GM18520 (cell line): Measurements from ENCODE around the gene MIOX.

ENCODE experiments used
- ATAC-seq: cut with Tn5 transposase; IDR thresholded peaks from one replicate; pipeline ENCODE4 v1.9.1; 2021; ENCODE audit not compliant: unreplicated experiment

MIOX gene

DNA sequence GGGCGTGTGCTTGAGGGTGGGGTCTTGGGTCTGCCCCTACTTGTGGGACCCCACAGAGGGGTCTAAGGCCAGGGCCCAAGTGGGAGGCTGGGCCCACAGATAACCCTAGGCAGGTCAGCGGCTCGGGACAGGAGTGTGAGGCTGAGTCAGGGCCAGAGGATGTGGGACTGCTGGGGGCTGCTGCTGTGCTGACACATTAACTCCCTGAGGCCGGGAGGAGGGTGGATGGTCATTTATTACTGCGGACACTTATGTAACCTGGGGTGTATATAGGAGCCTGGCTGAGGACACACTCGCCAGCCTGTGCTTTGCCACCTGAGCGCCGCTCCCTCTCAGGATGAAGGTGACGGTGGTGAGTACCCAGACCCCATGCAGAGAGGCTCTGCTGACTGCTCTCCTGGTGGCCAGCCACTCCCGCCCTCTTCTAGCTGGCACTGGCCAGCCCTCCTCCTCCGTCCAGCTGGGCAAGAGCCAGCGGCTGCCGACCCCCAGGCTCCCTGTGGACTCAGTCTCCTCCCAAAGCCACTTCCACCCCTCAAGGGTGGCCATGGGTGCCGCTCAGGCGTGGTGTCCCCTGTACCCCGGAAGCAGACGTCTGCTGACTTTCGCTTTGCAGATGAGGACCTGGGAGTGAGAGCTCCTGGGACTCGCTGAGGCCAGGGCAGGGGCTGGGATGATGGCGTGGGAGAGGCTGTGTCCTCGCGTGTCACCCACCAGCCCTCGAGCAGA is at the start of gene MIOX:
Gene MIOX, plus strand, starts transcription at position 299 of the 729 bp plus-strand sequence. Its CDS starts 39 bp downstream, at position 338.
- no peak for ATAC-seq

DNA sequence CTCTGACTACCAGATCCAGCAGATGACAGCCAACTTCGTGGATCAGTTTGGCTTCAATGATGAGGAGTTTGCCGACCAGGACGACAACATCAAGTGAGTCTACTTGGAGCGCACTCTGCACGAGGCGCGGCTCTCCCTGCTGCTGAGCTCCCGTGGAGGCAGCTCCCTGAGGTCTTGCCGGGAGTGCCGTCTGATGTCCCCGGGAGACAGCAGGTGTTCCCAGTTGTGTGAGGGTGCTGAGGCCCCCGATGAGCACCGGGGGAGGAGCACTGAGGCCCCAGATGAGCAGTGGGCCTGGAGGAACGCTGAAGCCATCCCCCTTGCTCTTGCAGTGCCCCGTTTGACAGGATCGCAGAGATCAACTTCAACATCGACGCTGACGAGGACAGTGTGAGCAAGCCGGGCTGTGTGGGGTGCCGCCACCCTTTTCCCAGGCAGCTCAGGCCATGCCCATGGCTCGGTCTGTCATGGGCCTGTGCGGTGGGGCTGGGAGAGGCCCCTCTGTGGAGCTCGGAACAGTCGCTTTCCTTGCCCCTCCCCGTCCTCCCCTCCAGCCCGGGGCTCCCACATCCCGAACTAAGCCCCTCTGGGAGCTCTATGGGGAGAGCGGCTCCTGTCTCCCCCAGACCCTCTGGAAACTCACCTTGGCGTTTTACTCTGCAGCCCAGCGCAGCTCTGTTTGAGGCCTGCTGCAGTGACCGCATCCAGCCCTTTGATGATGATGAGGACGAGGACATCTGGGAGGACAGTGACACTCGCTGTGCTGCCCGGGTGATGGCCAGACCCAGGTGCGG is 49.0 kb upstream of the MIOX start:
- ATAC-seq, result no peak

DNA sequence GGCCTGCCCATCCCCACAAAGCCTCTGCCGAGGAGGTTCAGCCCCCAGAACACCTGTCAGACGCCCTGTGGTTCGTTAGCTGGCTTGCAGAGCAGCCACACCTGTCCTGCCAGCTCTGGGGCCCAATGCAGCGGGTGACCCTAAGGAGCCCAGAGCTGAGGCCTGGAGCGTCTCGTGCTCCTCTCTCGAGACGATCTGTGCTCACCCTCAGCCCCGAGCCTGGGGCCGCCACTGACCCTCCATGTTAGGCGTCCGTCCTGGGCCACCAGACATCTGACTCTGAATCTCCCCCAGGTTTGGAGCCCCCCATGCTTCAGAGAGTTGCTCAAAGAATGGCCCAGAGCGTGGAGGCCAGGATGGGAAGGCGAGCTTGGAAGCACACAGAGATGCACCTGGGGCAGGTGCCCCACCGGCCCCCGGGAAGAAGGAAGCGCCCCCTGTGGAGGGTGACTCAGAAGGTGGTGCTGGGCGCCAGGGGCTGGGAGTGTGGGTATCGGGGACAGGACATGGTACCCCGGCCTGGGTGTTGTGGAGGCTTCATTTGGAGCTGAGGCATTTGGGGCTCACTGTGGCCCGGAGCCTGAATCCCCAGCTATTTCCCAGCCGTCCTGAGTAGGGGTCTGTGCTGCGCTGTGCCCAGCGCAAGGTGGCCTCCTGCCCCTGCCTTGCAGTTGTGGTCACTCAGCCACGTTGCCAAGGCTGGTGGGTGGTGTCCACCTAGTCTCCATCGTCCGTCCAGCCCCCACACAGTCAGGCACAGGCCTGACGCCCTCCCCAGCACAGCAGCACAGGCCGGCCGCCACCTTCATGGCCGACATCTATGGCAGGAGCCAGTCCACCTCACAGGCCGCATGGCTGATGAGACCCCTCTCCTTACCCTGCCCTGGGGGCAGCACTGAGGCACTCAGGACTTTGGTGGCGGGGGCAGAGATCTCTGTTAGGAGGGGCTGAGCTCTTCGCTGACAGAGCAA is 48.1 kb upstream of the MIOX start:
- no peak for ATAC-seq

DNA sequence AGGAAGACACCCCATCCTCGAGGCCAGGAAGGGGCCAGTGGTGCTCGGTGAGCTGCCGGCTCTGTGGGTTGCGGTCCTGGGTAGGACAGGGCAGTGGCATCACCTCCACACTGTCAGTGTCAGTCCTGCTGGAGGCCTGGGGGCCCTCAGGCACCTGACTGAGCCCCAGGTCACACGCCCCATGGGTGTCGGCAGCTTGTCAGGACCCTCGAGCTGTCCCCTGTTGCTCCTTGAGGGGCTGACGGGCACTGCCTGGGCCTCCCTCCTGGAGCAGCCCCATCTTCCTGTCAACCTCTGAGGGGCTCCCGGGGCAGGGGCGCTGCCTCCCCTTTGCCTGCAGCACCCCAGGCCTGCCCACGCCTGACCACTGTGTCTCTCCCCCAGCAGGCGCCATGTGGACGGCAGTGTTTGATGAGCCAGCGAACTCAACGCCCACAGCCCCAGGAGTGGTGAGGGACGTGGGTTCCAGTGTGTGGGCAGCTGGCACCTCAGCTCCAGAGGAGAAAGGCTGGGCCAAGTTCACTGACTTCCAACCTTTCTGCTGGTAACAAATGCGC is 47.3 kb upstream of the MIOX start:
- ATAC-seq, result no peak

DNA sequence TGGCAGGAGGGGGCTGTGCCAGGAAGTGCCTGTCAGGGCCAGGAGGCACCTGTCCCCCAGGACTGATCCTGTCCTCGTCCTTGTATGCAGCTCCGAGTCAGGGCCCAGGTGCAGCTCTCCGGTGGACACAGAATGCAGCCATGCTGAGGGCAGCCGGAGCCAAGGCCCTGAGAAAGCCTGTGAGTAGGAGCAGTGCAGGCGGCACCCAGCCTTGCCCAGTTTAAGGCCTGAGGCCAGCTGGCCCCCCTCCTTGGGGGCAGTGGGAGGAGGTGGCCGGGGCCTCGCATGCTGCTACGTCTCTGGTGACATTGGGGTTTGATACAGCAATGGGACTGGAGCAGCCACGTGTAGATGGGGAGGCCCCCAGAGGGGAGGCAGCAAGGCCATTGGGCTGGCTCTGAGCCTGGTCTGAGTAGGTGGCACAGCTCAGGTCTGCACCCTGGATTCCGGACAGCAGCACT is 46.8 kb upstream of the MIOX start:
- no peak for ATAC-seq

DNA sequence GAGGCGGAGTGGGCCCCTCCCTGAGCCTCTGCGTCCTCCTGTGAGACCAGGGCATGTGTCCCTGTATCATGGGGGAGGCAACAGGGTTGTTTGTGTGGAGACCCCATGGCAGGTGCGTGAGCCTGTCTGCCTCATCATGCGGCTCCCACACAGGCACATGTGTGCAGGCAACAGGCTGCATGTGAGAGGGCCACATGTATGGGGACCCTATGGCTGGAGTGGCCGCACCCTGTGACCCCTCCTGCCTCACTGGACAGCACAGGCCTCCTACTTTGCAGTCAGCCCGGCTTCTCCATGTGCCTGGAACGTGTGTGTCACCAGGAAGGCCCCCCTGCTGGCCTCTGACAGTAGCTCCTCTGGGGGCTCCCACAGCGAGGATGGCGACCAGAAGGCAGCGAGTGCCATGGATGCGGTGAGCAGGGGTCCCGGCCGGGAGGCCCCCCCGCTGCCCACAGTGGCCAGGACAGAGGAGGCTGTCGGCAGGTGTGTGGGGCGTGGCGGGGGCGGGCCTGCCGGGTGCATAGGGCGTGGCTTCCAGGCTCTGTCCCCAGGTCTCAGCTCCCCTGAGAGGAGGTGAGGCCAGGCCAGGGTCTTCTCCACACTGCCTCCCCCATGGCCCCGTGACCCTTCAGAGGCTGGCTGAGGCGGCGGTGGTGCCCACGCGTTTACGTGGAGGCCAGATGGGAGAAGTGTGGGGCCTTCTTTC is 46.0 kb upstream of the MIOX start:
- ATAC-seq, result no peak

DNA sequence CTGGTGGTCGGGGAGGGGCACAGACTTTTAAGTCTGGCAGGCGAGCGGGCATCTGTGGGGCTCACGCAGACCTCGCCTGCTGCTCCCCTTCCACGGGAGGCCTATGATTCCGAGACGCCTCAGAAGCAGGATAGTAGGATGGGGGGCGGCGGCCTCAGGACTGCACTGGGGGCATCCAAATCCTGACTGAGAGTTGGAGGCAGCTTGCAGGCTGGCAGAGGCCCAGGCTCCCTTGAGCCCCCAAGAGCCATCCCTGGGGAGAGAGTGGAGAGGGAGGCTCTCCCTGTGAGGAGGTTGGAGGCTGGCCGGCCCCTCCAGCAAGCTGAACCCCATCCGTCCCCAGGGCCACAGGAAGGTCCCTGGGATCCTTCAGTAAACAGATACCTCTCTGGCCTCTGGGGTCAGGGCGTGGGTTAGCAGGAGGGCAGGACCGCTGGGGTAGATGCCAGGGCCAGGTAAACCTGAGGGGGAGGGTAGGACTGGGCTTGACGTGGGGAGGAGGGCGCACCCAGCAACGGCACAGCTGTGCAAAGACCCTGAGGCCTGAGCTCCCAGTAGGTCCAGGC is 45.1 kb upstream of the MIOX start:
- no peak for ATAC-seq

DNA sequence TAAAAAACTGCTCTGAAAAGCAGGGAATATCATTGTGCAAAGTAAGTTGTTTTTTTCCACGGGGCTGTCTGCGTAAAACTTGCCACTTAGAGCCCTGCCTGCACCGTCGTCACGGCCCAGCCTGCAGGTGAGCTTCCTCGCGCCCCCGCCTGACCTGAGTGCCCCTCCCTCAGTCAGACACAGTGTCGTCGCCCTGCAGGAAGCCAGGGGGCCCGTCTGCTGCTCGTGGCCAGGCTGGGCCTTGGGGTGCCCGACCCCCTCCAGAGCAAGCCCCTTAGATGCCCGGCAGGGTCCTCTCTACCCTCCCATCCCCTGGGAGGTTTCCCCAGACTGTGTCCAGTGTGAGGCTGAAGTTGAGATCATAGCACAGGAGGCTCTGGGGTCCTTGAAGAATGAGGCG is 43.5 kb upstream of the MIOX start:
- ATAC-seq, result no peak

DNA sequence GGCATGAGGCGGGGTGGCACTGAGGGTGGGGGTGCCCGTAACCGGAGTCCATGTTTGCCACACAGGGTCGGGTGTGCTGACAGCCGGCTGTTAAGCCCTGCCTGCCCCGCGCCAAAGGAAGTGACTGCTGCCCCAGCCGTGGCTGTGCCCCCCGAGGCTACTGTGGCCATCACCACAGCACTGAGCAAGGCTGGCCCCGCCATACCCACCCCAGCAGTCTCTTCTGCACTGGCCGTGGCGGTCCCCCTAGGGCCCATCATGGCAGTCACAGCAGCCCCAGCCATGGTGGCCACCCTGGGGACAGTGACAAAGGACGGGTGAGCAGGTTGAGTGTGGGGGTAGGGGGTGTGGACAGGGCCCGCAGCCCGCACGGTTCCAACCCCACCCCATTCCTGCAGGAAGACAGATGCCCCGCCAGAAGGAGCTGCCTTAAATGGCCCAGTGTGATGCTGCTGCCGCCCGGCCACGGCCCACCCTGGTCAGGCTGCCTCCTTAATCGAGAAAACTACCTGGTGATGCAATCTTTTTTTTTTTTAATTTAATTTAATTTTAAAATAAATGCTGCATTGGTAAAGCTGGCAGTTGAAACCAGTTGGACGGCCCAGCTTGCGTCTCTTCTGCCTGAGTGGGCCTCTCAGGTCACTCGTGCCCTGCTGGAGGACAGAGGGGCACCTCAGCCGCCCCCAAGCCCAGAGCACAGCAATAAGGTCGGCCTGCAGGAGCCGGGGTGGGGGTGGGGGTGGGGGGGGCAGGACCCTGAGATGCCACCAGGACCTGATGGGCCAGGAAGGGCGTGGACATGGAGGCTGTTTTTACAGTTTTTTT is 42.6 kb upstream of the MIOX start:
- no peak for ATAC-seq

DNA sequence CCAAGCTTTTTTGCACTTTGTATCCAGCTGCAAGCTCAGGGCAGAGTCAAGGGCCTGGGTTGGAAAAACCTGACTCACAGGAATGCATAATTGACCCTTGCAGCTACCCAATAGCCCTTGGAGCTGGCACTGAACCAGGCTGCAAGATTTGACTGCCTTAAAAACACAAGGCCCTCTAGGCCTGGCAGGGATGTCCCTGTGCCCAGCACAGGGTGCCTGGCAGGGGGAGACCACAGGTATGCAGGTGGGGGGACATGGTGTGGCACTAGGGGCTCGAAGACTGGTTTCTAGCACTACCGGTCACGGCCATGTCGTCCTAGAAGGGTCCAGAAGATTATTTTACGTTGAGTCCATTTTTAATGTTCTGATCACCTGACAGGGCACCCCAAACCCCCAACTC is 42.0 kb upstream of the MIOX start:
- no peak for ATAC-seq

DNA sequence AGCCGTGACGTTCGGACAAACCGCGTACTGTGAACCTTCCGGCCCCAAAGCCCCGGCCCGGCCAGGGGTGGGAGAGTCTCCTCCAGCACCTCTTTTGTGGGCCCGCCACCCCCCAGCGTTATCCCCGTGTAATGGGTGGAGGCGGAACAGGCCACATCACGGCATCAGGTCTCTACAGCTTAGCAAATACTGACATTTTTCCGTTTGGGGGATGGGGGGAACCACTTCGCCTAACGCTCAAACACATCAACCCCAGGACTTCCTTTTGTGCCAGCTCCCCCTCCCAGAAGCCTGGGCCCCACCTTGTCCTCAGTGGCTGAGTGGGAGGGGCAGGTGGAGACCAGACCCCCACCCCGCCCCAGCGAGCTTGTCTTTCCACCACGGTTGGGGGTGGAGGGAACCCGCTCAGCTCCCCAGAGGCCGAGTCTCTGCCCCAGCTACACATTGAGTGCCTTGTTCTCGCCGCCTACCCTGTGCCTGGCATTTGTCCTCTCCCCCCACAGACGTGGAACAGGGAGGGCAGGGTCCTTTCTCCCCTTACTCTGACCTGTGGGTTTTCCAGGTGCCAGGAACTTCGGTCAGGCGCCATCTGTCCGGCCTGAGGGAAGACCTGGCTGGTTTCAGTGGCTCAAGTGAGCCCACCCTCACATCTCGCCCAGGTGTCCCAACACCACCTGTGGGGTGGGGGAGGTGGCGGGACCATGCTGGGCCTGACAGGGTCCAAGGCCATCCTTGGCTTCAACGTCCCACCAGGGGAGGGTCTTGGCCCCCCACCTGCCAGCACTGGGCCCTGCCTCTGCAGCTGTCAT is 41.4 kb upstream of the MIOX start:
- no peak for ATAC-seq

DNA sequence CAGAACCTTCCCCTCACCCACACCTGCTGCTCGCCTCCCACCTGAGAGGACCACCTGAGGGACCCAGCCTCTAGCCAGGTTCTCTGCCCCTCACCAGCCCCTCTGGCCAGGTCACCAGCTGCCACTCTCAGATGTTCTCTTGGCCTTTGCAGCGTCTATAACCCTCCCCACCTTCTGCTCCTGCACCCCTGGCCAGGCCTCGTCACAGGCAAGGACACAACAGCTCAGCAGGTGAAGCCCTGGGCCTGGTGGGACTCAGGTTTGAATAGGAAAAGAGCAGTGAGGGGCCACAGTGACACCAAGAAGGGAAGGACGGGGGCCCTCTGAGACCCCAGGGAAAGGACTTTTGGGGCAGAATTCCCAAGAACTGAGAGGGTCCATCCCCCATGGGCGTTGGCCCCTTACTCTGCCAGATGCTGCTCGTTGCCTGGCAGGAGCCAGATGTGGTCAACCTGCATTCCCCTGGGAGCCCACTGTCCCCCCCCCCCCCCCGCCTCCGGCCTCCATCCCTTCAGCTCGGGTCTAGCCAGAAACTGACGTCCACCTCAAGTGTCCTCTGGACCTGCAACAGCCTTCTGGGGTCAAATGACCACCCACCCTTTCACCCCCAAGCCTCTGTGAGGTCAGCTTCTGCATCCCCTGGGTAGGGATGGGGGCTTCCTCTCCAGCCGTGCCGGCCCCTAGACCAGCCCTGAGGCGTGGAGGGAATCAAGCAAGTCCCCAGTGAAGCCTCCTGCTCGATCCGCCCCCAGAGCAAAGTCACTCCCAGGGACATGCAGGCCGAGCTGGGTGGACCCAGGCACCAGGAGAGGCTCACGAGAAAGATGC is 40.6 kb upstream of the MIOX start:
- no peak for ATAC-seq

DNA sequence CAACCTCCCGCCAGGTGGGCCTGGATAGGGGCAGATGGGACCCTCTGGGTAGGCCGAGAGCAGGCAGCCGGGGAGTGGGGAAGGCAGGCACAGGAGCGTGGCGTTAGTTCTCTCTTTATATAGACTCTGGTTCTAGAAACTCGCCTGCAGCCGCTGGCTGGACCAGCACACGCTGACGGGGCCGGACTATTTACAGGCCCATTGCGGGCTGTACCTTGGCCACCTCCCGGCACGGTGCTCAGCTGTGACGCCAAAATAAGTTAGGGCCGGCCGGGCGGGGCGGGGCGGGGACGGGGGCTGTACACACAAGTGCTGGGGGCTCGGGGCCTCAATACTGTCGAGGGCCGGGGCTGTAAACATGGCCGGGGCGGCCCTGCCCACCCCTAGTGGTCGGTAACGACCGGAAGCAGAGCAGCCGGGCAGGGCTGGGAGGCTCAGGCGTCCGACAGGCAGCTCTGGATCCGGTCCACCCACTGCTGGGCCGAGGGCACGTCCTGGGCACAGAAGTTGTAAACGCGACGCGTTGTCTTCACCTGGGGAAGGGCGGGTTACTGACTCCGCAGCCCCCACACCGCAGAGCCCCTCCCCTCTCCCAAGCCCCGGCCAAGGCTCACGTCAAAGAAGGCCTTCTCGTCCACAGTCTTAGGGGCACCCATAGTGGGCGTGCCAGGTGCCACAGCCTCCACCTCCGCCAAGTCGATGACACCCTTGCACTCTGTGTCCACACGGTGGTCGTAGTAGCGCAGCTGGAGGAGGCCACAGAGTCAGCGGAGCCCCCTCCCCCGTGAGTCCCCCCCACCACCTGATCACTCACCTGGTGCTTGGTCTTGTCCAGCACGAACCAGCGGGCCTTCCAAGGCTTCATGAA is 39.7 kb upstream of the MIOX start:
- ATAC-seq, result no peak

DNA sequence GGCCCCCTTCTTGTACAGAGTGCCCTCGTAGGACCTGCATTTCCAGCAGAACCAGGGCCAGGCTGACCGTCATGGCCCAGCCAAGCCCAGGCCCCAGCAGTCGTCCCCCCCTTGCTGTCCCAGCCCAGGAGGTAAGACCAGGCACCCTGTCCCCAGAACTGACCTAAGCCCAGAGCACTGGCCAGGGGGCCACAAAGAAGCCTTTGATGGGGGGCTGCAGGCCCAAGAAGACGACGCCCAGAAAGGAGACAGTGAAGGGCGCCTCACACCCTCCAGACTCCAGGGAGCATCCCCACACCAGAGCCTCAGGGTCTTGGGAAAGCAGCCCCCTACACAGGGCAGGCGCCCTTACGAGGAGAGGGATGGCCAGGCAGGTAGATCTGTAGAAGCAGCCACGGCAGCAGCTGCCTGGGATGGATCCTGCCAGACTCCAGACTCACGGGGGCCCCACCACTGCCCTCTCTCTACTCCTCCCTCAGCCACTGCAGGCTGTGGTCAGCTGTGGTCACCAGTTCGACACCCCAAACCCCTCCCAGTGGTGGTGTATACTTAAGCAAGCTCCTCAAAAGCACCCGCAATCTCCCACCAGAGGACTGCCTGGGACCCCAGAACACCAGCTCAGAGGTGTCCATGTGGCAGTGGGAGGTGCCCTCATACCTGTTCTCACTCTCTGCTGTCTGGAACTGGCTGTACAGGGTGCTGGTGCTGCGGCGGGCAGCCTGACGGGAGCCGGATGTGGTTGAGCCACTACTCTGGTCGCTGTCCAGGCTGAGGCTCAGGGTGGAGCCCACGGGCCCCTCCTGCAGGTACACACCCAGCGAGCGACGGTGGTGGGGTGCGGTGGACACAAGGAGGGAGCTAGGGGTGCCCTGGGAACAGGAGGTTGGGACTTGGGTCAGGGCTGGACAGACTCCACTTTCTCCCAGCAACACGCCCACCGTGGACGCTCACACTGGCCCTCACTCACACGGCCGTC is 38.8 kb upstream of the MIOX start:
- no peak for ATAC-seq

DNA sequence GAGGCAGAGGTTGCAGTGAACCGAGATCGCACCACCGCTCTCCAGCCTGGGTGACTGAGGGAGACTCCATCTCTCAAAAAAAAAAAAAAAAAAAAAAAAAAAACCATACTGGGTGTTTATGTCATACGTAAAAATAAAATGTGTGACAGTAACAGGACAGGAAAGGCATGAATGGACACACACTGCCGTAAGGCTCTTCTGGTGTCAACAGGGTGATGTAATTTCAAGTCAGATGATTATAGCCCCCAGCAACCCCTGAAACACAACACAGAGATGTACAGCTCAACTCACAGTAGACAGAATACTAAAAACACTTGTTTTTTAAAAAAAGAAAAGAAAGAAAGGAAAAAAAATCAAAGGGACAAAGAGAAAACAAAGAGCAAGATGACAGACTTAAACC is 34.0 kb upstream of the MIOX start:
- ATAC-seq, result no peak
